Measurements from ENCODE around the gene CD163L1. TPM values are rescaled to one million over a fixed set of nuclear protein-coding genes. Genes with fewer than 3 reads are reported as not detected.

The CD163L1 gene
- polyA plus RNA-seq, 1 donor (not counting 4 experiments of a cell fraction or from before 2014, with no cell fraction given) = 0.62 TPM

GRCh38 chr12:7399089-7399488 lies 44.9 kb downstream of the CD163L1 start:
- H3K9me1 ChIP-seq (ENCODE audit: control insufficient read depth, extremely low read depth, insufficient read depth, low read length) = no peaks in the 10 kb centered on the region
- H3K27me3 ChIP-seq (ENCODE audit: control insufficient read depth, extremely low read depth, insufficient read depth, low read length) = no peaks in the 10 kb centered on the region
- no peak overlapping the region for H3K4me3 ChIP-seq (ENCODE audit: control insufficient read depth in 2 of 3, extremely low read depth in 1 of 3, insufficient read depth in 2 of 3, low read depth in 1 of 3, low read length in 3 of 3)
- no peak overlapping the region for H3K4me2 ChIP-seq (ENCODE audit: control insufficient read depth, extremely low read depth, insufficient read depth, low read depth, low read length)
- H3K4me1 ChIP-seq (ENCODE audit: control insufficient read depth, extremely low read depth, insufficient read depth, low read length) = no peaks in the 10 kb centered on the region
- TF ChIP-seq CTCF (optimal IDR thresholded peaks at IDR 0.05 in 1 of 3, IDR thresholded peaks at IDR 0.05 in 1 of 3, conservative IDR thresholded peaks at IDR 0.05 in 1 of 3; ENCODE audit: extremely low read depth in 1 of 3, insufficient read depth in 2 of 3, low read length in 3 of 3) (no peak), EZH2 (IDR thresholded peaks at IDR 0.05; ENCODE audit: low read length) (no peak)
- FAIRE-seq = no peak
- DNase-seq (ENCODE audit: low read depth, low spot score) = no peak
- H3K27ac ChIP-seq (ENCODE audit: control insufficient read depth, insufficient read depth, low read length) = no peak overlapping the region
- H3K9me3 ChIP-seq (ENCODE audit: control insufficient read depth, low read depth, low read length) = no peaks in the 10 kb centered on the region
- no peaks in the 10 kb centered on the region for H3K79me2 ChIP-seq (ENCODE audit: control insufficient read depth, insufficient read depth, low read length)
- H3K9ac ChIP-seq (ENCODE audit: control insufficient read depth, extremely low read depth, insufficient read depth, low read length) = no peak overlapping the region
- H4K20me1 ChIP-seq (ENCODE audit: control insufficient read depth, extremely low read depth, insufficient read depth, low read length) = no peaks in the 10 kb centered on the region
- H3K36me3 ChIP-seq (ENCODE audit: control insufficient read depth in 2 of 2, extremely low read depth in 1 of 2, insufficient read depth in 2 of 2, low read length in 2 of 2) = no peaks in the 10 kb centered on the region
- H2AFZ ChIP-seq (ENCODE audit: control insufficient read depth, low read length) = no peak overlapping the region
- dilution Hi-C loops (cut with MboI; ENCODE audit: extremely low pct_ligation_motif_present, low sequenced_read_pairs) = no loop called here

GRCh38 chr12:7396418-7396817 lies 47.5 kb downstream of the CD163L1 start:
- no peaks in the 10 kb centered on the region for H3K9me3 ChIP-seq (ENCODE audit: control insufficient read depth, low read depth, low read length)
- no peaks in the 10 kb centered on the region for H3K79me2 ChIP-seq (ENCODE audit: control insufficient read depth, insufficient read depth, low read length)
- H3K9me1 ChIP-seq (ENCODE audit: control insufficient read depth, extremely low read depth, insufficient read depth, low read length) = no peaks in the 10 kb centered on the region
- TF ChIP-seq CTCF (optimal IDR thresholded peaks at IDR 0.05 in 1 of 3, IDR thresholded peaks at IDR 0.05 in 1 of 3, conservative IDR thresholded peaks at IDR 0.05 in 1 of 3; ENCODE audit: extremely low read depth in 1 of 3, insufficient read depth in 2 of 3, low read length in 3 of 3) = no peak
- TF ChIP-seq EZH2 (IDR thresholded peaks at IDR 0.05; ENCODE audit: low read length) = no peak
- dilution Hi-C loops (cut with MboI; ENCODE audit: extremely low pct_ligation_motif_present, low sequenced_read_pairs) = no loop called here
- no peaks in the 10 kb centered on the region for H4K20me1 ChIP-seq (ENCODE audit: control insufficient read depth, extremely low read depth, insufficient read depth, low read length)
- no peak overlapping the region for H3K4me3 ChIP-seq (ENCODE audit: control insufficient read depth in 2 of 3, extremely low read depth in 1 of 3, insufficient read depth in 2 of 3, low read depth in 1 of 3, low read length in 3 of 3)
- H3K36me3 ChIP-seq (ENCODE audit: control insufficient read depth in 2 of 2, extremely low read depth in 1 of 2, insufficient read depth in 2 of 2, low read length in 2 of 2) = no peaks in the 10 kb centered on the region
- no peak overlapping the region for H2AFZ ChIP-seq (ENCODE audit: control insufficient read depth, low read length)
- no peak overlapping the region for H3K9ac ChIP-seq (ENCODE audit: control insufficient read depth, extremely low read depth, insufficient read depth, low read length)
- DNase-seq (ENCODE audit: low read depth, low spot score) (no peak), FAIRE-seq (no peak)
- no peak overlapping the region for H3K4me2 ChIP-seq (ENCODE audit: control insufficient read depth, extremely low read depth, insufficient read depth, low read depth, low read length)
- H3K27ac ChIP-seq (ENCODE audit: control insufficient read depth, insufficient read depth, low read length) = no peak overlapping the region
- no peaks in the 10 kb centered on the region for H3K4me1 ChIP-seq (ENCODE audit: control insufficient read depth, extremely low read depth, insufficient read depth, low read length)
- no peaks in the 10 kb centered on the region for H3K27me3 ChIP-seq (ENCODE audit: control insufficient read depth, extremely low read depth, insufficient read depth, low read length)

Data from keratinocyte (primary cell).